Fibroblast of skin of right biceps (primary cell): ENCODE measurements around the gene PLSCR2.
"Not testable (repeated sequence)": the region's sequence is repeated elsewhere in the genome, so short reads cannot be mapped to it uniquely, and the experiment has no call there.

Experiments
- DNase-seq: peaks from one replicate; pipeline ENCODE4 v3.0.0-alpha.2; 2013

The PLSCR2 gene

DNA sequence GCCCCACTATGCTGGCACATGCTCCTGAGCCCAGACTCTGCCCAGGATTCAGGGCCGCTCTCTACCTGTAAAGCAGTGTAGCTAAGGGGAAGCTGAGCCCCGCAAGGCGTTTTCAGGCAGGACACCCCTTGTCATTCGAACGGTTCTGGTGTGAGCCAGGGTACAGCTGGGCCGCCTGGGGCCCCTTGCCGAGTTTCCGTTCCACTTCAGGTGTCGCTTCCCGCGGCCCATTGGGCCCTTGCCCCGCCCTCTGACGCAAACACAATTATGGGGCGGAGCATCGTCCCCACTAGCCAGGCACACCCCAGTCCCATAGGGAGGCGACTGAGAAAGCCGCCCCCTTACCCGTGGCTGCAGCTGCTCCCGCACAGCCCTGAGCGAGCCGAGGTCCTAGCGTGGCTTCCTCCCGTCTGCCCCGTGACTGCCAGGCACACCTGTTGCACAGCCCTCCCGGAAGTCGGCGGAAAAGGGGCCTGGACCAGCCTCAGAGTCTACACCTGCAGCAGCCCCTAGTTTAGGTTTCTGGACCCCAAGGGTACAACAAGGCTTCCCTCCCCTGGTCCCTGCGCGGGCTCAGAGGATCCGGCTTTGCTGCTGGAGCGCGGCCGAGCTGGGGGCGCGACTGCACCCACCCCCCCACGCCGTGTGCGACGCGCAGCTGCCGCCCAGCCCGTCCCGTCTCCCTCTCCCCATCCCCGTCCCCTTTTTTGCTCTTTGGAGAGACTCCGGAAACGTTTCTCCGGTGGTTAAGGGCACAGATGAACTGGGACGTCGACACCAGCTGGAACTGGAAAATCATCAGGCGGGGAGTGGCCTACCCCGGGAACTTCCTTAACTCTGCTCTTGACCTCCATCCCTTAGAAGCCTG, at the start of gene PLSCR2:
Gene PLSCR2 (minus strand): TSS at position 412 of the 868 bp plus-strand sequence. CDS start 9,657 bp downstream, outside the sequence.
- DNase-seq, result no peak

DNA sequence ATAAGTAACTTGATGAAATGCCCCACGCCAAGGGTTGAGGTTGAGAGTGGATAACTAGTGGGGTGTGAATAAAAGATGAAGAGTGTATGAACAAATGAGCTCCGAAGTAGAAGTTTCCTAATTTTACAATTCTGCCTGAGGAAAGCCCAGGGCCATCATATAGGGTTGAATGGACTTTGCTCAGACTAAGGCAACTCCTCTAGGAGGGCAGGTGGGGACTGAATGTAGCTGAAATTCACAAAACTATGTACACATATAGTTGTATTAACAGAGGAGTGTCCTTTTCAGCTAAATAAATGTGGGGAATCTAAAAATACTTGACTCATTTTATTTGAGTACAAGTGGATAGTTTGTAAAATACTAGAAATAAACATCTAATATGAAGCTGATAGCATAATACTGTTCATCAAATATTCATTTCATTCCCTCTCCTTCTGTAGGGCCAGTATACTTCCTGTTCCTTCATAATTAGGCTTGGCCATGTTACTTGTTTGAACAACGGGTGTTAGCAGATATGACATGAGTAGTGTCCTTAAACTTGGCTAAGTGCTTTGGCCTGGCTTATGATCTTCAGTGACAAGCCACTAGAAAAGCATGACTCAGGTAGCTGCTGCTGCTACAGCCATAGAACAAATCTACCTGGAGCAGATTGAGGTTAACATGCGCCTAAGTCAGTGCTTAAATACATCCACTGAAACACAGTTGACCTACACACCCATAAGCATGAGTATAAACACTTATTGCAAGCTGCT, 48.5 kb upstream of the PLSCR2 start:
- no peak for DNase-seq

DNA sequence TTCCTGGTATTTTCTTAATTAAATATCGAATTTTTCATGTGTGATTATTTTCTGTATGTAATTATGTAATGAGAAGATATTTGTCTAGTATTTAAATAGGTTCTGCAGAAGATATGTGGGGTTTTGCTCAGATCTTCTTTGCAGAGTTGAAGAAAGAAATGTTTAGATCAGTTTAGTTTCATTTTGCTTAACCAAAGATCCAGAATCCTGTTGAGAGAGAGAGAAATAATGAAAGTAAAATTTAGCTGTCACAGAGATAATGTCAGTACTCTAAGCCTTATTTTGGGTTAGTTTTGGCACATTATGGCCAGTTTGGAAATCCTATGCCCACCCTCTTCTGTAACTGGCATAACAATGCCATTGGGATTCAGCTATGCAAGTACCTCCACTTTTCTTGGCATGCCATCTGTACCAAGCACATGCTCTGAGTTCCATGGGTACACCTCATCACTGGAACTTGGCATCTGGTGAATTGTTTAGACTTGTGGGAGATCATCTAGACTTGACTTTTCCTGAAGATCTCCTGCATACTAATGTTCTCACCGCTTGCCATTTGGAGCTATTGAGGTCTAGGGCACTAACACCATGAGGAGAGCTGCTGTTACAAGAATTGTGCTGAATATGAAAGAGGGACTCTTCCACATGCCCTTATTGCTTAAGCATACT, 44.2 kb upstream of the PLSCR2 start:
- no peak for DNase-seq

GRCh38 chr3:146511402-146512134, 42.2 kb upstream of the PLSCR2 start:
- DNase-seq, result no peak

GRCh38 chr3:146507331-146508120, 38.2 kb upstream of the PLSCR2 start:
- DNase-seq, result no peak

- DNase-seq, result no peak
Observed at GRCh38 chr3:146505516-146505915, 36.2 kb upstream of the PLSCR2 start.

DNA sequence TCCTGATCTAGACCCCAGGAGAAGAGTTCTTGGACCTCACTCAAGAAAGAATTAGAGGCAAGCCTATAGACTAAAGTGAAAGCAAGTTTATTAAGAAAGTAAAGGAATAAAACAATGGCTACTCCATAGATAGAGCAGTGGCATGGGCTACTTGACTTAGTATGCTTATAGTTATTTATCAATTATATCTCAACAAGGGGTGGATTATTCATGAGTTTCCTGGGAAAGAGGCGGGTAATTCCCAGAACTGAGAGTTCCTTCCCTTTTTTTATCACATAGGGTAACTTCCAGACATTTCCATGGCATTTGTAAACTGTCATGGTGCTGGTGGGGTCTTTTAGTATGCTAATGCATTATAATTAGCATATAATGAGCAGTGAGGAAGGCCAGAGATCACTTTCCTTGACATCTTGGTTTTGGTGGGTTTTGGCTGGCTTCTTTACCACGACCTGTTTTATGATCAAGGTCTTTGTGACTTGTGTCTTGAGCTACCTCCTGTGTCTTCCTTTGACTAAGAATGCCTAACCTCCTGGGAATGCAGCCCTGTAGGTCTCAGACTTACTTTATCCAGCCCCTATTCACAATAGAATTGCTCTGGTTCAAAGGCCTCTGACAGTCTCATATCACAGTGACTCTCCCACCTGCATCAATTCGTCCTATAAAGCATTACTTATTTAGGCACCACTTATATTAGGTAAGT, 35.3 kb upstream of the PLSCR2 start:
- peak; percentile 11 for DNase-seq

DNA sequence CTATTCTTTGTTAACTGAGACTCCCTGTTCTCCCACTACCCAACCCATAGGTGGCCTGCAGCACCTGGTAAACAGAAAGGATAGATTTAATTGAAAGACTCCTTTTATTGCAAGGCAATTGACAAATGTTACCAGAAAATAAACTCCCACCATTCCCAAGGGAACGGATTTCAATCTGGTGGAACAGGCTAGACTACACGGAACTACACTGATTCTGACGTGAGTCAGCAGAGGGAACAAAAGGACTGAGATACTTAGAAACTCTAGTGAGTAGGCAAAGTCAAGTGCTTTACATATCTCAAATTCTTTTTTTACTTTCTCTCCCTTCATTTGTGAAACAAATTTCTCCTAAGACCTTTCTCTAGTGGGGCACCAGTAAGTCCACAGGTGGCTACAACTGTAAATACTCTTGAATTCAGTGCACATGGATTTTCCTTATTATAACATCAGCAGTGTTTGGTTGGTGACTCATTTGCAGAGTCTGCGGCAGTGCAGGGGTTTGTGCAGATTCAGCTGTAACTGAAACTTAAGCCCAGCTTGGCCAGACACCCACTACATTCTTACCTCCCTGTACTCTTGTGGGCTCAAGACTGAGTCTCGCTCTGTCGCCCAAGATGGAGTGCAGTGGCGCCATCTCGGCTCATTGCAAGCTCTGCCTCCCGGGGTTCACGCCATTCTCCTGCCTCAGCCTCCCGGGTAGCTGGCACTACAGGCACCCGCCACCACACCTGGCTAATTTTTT, 34.3 kb upstream of the PLSCR2 start:
- peak; percentile 92 for DNase-seq

- no peak for DNase-seq
Observed at GRCh38 chr3:146502887-146503460, 33.6 kb upstream of the PLSCR2 start.

GRCh38 chr3:146501752-146502151, 32.4 kb upstream of the PLSCR2 start:
- no peak for DNase-seq

GRCh38 chr3:146499701-146500100, 30.3 kb upstream of the PLSCR2 start:
- DNase-seq, result no peak

- no peak for DNase-seq
Observed at GRCh38 chr3:146498002-146498736, 28.8 kb upstream of the PLSCR2 start.

DNA sequence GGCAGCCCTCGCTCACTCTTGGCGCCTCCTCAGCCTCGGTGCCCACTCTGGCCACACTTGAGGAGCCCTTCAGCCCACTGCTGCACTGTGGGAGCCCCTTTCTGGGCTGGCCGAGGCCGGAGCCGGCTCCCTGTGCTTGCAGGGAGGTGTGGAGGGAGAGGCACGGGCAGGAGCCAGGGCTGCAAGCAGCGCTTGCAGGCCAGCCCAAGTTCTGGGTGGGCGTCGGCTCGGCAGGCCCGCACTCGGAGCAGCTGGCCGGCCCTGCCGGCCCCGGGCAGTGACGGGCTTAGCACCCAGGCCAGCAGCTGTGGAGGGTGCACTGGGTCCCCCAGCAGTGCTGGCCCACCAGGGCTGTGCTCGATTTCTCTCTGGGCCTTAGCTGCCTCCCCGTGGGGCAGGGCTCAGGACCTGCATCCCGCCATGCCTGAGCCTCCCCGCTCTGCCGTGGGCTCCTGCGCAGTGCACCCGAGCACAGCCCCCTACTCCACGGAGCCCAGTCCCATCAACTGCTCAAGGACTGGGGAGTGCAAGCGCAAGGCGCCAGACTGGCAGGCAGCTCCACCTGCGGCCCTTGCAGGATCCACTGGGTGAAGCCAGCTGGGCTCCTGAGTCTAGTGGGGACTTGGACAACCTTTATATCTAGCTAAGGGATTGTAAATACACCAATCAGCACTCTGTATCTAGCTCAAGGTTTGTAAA, 27.9 kb upstream of the PLSCR2 start:
- DNase-seq, result not testable (repeated sequence)

DNA sequence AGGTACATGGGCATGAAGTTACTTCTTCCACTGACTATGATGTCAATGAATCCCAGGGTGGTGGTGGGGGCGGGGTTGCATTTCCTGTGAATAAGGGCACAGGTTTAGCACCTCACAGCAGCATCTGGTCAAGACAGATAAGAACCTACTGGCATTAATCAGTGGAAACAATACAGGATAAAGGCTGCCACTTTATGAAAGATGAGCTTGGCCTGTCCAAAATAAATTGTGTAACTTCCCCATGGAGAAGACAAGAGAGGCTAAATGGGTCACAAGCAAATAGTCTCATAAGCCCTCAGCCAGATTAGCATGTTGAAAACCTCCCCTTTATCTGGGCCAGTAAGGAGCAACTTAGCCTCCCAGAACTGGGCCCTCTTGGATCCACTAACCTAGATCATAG, 27.4 kb upstream of the PLSCR2 start:
- no peak for DNase-seq

GRCh38 chr3:146496251-146496650, 26.9 kb upstream of the PLSCR2 start:
- DNase-seq, result peak; percentile 35

GRCh38 chr3:146493761-146494160, 24.4 kb upstream of the PLSCR2 start:
- peak; percentile 54 for DNase-seq

DNA sequence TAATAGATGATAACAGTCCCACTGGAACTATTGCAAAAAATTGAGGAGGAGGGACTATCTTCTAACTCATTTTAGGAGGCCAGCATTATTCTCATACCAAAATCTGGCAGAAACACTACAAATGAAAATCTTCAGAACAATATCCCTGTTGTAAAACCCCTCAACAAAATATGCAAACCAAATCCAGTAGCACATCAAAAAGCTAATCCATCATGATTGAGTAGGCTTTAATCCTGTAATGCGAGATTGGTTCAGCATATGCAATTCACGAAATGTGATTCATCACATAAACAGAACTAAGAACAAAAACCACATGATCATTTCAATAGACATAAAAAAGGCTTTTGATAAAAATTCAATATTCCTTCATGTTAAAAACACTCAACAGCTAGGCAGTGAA, 23.9 kb upstream of the PLSCR2 start:
- peak; percentile 56 for DNase-seq

DNA sequence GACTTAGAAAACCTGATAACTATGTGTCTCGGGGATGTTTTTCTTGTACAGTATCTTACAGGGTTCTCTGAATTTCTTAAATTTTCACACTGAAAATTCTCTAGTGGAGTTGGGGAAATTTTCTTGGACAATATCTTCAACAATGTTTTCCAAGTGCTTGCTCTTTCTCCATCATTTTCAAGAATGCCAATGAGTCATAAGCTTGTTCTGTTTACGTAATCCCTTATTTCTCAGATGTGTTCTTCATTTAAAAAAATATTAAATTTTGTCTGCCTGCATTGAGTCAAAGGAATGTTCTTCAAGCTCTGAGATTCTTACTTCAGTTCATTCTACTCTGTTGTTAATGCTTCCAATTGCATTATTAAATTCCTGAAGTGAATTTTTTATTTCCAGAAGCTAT, 21.9 kb upstream of the PLSCR2 start:
- DNase-seq, result peak; percentile 56

DNA sequence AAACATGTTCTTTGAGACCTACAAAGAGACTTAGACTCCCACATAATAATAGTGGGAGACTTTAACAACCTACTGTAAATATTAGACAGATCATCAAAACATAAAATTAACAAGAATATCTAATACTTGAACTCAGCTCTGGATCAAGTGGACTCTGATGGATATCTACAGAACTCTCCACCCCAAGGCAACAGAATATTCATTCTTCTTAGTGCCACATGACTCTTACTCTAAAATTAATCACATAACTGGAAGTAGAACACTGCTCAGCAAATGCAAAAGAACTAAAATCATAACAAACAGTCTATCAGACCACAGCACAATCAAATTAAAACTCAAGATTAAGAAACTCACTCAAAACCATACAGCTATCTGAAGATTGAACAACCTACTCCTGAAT, 15.9 kb upstream of the PLSCR2 start:
- no peak for DNase-seq
